Activated T-helper 9 cell treated with anti-CD3 and anti-CD28 coated beads, Interleukin-2, amount 50 U/mL, for 16 hours (primary cell): ENCODE measurements around the gene KCNK5.

ENCODE experiments used
- DNase-seq: peaks from one replicate; pipeline ENCODE4 v3.0.0-alpha.2; 2020; ENCODE audit warnings: low read depth

The KCNK5 gene

DNA sequence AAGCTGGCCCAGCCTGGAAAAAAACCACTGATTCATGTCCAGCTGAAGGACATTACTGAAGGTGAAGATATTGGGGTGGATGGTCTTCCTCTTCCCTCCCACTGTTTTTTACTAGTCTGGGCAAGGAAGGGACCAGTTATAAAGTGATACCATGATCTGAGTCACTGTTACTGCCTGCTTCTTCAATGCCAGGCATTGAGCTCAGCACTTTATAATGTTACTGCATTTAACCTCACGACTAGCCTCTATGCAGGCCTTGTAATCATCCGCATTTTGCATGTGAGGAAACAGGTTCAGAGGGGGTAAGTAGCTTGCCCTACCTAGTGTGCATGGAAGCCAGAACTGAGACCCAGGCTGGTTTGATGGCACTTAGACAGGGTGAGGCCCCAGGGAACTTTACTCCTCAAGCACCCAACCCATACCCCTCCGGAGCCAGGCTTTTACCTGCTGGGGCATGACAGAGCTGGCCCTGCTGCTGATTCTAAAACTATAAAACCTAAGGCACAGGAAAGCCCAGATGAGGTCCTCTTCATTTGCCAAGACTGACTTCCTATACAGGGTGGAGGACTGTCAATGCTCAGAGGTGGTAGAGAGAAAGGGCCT lies 11.0 kb upstream of the KCNK5 start:
- no peak for DNase-seq

DNA sequence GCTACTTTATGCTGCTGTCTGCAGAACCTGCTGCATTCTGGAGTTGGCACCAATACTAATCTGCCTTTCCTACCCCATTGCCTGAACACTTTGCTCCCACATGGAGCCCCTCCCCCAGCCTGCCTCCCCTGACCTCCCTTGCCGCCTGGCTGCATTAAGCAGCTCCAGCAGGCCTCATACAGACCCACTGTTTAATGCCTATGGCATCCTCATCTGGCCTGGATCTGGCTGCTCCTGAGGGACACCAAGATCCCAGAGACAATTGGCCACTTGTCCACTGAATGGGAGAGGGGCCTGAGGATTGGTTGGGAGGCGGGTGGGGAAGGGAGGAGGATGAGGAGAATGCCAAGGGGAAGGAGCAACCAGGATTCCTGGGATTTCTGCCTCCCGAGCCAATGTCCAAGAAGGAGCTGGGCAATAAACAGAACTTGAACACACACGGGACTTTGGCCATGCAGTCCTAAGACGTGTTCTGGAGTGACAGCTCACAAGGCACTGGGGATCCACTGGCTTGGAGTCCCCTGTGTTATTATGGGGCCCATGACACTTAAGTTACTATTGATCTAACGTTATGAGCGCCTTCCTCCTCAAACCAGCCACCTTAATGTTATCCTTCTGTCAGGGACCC lies 10.4 kb upstream of the KCNK5 start:
- no peak for DNase-seq

DNA sequence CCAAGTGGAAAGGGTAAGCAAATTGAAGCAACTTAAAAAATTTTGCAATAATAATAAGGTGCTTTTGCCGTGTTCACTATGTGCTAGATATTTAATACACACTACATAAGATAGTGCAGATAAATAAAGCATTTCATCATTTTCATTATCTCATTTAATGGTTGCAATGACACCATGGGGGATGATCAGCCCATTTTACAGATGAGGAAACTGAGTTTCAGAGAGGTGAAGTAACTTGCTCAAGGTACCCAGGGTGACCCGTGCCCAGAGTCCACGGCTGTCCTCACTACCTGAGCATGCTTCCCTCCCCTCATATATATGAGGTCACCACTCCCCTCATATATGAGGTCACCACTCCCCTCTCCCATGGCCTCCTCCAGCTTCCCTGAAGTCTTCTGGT lies 7.5 kb upstream of the KCNK5 start:
- no peak for DNase-seq

DNA sequence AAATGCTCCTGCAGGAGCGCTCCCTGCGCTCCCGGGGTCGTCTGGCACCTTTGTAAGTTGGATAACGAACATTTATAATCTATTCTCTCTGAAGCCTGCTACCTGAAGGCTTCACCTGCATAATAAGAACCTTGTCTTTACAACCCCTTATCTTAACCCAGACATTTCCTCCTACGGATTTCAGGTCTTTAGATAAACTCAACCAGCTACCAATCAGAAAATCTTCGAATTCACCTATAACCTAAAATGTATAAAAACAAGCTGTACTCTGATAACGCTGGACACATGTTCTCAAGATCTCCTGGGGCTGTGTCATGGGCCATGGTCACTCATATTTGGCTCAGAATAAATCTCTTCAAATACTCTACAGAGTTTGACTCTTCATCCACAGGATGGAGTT lies 4.1 kb upstream of the KCNK5 start:
- no peak for DNase-seq

DNA sequence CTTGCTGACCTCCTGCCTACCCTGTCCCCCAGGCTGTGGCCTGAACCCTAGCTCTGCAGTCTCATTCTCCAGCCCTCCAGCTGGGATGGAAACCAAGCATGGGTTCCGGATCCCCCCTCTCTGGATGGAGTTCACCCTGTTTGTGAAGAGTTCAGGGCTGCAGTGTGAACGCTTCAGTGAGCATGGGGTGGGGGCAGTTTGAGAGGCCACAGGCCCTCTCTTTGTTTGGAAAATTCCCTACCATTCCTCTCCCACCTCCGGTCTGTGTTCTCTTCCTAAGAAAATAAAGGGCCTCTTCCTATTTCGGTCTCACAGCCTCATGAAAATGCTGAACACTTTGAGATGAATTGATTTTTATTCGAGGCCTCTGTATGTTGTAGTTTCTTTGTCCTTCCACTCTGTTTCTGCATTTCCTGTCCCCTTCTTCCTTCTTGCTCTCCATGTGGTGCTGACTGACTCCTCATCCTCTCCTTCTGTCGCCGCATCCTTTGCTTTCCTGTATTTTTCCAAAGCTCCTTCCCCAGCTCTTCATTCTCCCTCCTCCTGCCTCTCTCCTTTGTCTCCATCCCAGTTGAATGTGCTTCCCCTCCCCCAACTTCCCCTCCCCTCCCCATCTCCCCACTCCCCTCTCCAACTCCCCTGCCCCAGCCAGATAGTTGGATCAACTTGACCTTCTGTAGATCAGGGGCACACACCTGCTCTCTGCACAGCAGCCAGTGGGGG lies 2.4 kb upstream of the KCNK5 start:
- DNase-seq: no peak

DNA sequence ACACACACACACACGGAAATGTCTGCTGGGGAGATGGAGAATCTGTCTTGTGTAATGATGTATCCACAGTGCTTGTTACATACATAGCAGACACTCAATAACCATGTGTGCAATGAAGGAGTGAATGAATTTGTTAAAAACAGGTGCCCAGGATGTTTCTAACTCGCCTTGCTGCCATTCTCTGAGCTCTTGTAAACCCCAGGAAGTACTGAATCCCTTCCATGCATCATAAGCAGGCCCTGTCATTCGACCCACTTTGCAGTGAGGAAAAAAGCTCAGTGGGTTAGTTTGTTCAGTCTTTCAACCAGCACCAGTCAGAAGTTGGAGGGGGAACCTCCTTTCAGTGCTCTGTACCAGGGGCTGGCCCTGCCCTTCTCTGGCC lies 1.4 kb upstream of the KCNK5 start:
- no peak for DNase-seq

DNA sequence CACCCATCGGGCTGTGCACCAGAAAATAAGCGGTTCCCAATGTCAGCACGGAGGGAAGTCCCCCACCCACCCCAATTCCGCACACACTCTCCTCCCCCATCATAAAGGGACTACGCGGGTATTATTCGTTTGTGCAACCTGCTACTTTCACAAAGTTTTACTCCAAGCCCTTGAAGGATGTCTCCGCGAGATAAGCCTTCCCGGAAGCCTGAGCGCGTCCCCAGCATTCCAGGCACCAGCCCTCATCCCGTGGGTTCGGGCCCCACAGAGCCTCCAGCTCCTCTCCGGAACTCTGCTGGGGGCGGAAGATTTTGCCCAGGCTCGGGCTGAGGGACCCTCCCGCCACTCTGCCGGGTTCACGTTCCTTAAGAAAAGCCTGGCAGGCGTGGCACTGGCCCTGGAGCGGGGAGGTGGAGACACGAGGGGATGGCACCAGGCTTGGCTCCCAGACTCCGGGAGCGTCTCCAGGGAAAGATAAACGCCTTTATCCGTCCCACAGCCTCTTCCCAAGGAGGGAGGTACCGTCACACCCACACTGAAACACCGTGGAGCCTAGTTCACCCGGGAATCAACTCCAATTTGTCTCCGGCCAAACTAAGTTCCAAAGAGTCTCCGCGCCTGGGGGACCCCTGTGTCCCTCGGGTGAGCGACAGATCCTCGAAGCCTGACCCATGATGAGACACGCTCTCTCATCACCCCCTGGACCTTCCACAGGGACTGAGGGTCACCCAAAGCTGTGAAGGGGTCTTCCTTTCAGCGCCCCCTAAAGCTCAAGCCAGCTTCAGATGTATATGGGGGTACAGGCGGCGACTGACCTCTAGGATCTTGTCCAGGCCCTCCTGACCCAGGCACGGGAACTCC lies 934 bp downstream of the KCNK5 start:
- peak; percentile 17 for DNase-seq

DNA sequence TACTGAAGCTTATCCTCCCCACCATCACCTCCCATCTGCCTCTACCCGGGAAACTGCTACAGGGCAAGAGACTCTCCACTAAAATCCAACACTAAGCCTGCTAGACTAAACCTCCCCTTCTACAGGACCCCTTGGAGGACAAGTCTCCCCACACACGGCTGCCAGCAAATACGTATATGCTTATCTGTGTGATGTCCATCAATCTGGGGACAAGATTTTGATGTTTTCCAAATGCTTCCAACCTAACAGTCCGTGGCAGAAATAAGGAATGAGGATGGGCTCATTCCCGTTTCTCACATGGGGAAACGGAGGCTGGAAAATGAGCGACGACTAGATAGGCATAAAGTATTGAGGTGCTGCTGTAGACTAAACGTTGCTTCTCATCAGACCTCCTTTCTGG lies 1.8 kb downstream of the KCNK5 start:
- DNase-seq: no peak

DNA sequence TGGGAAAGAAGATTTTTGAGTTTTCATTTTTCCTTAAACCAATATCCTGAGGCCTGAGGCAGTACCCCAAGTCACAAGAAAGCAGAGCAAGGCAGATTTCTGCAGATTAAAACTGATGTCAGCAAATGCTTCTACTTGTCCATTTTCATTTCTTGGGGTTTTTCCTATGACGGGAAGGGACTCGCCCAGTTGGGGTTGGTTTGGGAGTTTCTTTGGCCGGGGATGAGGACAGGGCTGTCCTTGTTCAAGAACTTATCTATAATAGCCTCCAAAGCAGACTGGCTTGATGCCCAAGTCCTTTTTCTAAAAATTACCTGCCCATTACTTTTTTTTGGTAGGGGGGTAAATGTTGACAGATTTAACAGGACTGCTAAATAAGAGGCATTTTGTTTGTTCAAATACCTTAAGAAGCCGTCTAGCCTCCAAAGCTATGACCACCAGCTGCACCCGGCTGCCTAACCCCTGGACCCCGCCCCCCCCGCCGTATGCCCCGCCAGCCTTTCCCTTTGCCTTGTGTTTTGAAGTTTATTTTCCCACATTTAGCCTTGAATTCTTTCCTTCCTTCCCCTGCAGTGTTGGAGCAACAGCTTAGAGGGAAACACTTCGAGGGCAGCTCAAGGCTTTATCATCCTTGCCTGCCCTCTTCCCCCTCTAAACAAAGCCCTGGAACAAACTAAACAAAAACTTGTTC lies 2.5 kb downstream of the KCNK5 start:
- no peak for DNase-seq

DNA sequence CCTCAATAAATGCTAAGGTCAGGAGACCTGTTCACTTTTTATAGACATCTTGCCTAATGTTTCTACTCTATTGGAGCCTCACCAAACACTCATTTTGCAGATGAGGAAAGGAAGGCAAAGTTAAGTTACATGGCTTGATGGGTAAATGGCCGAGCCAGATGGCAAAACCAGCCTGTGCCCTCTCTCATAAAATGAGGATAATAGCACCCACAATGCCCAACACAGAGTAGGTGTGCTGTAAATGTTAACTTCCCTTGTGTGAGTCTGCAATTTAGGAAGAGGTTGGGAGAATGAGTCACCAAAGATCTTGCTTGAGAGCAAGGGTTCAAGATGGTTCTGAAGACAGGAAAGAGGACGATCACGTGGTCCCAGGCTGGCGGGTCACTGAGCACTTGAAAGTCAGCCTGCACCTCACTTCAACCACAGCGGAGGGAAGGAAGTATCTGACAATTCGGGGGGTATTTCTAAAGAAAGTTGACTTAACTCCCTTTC lies 3.3 kb downstream of the KCNK5 start:
- no peak for DNase-seq

DNA sequence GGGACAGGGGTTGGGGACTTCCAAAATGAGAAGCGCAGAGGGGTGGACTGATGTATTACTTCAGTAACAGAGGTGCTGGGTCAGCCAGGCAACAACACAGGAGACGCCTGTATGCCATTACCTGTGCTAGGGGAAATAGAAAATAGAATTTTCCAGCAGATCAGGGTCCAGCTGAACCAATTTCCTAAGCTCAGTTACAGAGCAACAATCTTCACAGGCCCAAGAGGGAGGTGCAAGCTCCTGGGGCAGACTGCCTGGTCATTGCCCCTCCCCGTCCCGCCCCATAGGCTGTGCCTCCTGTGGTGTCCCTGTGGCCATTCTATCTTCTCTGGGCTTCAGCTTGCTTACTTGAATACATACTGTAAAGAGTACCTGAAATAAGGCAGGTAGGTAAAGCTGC lies 3.7 kb downstream of the KCNK5 start:
- no peak for DNase-seq

DNA sequence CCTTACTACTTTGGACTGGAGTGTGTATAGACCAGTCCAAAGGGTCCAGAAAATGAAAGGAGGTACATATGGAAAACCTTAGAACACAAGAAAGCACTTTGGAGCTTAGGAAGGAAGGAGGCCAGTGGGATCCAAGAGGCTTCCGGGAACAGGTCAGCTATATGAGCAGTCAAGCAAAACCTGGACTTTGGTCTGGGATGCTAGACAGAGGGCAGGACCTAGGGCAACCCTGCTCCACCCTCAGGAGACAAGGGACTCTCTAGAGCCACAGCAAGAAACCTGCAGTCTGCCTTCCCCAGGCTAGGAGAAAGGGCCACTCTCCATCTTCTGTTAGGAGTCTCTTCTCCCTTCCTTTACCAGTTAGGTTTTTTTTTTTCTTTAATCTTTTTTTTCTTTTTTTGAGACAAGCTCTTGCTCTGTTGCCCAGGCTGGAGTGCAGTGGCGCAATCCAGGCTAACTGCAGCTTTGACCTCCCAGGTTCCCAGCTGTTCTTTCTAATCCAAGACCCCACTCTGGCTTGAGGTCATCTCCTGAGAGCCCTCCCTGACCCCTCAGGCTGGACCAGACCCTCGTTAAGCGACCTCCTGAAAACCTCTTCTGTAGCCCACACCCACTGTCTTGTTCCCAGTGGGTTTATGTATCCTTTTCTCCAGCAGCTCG lies 4.6 kb downstream of the KCNK5 start:
- no peak for DNase-seq

DNA sequence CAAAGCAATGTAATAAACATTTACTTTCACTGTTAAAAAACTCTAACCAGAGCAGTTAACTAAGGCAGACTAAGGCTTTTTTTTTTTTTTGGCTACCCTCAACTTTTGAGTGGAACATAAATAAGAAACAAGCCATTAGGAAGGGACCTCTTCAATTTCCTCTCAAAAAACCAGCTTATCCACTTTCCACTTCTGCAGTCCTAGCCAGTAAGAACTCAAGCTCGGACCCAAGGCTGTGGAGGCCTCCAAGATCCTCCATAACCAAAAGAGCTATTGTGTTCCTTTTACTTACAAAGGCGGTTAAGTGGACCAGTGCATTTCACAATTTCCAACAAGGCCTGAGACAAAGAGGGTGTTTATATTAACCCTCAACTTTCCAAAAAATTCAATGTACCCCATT lies 5.3 kb downstream of the KCNK5 start:
- no peak for DNase-seq

DNA sequence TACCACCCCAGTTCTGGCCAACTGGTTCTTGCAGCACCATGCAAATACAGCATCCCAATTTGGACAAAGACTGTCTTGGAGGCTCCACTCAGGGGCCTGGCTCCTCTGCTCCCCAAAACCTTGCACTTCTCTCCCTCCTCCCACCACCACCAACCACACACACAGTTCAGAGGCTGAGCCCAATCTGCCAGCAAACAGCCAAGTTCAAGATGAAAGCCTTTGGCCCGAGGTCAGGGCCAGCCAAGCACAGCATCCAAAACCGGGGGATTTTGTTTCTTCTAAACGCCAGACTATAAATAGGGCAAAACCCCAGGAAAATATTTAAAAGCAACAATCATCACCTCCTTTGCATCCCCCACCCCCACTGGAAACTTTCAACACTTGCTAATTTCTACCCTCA lies 5.7 kb downstream of the KCNK5 start:
- DNase-seq: no peak

DNA sequence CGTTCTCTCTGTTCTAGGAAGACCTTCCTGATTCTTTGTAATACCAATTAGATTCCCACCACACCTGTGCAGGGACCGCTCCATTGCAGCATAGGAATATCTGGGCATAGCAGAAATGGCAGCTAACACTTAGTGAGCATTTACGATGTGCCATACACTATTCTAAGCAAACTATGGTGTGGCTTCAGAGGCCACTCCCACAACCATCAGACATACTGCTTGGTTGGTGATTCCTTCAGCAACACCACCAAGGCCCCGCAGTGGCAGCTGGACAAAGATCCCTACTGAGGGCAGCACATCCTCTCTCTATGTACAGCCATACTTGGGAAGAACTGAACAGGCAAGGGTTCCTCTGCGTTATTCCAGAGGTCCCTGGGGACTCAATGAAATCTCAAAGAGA lies 6.2 kb downstream of the KCNK5 start:
- DNase-seq: no peak

DNA sequence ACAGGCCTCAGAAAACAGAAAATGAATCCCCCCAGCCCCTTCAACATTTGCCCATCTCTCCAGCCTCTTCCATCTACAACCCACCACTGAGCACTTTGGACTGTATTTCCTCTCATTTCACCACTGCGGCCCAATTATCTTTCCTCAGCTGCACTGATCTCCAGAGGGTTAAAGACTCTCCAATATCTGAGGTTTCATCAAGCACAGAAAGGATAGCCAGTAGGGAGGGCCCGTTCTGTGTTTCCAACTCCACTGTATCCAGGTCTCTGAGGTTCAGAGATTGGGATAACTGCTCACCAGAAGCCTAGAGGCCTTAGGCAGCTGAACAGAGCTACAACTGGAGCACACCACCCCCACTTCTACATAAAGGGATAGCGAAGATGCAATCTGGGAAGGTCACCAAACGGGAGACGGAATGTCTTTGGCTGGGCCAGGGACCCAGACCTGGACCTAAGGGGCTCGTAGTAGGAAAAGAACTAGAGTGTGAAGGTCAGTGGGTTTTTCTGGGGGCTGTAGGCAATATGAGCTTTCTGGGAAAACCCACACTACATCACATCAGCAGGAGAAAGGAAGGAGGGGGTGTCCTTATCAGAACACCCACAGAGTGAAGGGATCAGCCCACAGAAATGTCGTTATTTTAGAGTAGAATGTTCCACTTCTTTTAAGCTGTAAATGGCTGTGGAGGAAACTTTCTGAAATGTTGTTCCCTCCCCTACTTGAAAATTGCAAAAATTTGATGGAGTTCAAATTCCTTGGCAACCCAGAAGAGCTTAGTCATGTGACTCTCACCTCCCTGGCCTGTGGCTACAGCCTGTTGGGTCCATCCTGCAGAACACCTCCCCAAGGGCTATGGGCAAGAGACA lies 7.3 kb downstream of the KCNK5 start:
- no peak for DNase-seq

DNA sequence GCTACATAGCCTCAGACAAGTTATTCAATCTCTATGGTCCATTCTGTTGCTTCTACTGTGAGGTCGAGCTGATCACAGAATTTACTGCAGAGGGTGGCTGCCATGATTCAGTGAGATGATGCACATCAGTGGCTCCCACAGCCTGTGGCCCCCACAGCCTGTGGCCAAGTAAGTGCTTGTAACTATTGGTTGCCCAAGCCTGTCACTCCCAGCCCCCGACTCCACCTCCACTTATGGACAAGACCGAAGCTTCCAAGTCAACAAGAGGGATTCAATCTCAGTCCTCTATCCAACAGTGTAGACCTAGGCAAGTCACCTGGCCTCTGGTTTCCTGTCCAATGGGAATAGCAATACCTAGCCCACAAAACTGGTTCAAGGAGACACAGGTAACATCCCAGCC lies 8.2 kb downstream of the KCNK5 start:
- no peak for DNase-seq

DNA sequence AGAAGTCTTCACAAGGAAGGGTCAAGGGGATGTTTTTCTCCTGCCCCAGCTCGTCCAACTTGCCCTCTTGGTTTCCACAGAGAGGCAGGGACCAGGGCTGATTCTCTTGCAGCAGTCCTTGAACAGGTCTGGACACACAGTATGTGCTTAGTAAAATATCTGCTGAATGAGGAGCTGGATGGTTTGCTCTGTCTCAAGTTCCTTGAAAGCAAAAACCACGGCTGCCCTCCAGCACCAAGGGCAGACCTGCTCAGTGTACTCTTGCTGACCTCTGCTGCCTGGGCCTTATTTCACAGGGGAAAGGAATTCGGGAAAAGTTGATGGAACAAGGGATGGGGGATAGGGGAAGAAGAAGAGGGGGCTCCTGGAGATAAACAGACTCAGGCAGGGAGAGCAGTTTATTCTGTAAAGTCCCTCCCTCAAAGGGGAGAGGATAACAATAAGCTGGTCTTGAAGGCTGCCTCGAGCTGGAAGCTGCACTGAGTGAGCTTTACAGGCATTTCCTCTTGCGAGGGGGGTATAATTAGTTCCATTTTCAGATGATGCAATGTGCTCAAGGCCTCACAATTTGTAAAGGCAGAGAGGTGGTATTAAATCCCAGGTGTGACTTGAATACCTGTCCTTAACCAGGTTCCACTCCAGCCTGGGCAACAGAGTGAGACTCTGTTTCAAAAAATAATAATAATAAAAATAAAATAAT lies 10.3 kb downstream of the KCNK5 start:
- DNase-seq: no peak

DNA sequence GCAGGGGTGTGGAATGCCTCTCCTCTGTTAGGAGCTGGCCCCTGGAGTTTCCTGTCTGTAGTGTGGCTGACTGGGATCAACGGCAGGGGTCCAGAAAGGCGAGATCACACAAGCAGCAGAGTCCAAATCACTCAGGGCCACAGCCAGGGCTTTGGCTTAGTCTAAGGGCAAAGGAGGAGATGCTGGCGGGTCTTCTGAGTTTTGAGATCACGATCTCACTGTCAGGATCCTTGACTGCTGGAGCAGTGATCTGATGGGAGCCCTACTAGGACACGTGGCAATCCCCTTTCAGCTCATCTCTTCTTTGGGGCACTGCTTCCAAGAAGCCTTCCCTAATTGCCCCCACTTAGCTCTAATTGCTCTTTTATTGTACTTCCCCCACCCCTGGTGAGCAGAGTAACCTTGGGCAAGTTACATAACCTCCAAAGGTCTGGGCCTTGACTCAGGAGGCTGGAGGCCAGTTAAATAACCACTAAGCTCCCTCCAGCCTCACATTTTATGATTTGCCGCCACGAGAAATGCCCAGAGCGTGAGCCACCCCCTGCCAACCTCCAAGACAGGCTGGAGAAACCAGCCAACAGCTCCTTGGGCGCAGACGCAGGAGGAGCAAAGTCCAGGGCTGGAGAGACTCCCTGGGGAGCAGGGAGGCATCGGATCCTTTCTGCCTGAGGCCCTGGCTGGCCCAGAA lies 12.0 kb downstream of the KCNK5 start:
- no peak for DNase-seq
